GM12878 (cell line): ENCODE measurements around the gene SLC7A1.

Experiments
- BRCA1 ChIP-seq: IDR thresholded peaks from 2 replicates; pipeline ENCODE4 v1.6.1; 2011; ENCODE audit warnings: low read depth, low read length, improper control_type of control experiment
- CTCF ChIP-seq, 3 experiments: IDR thresholded peaks in 2 of 3; conservative IDR thresholded peaks in 1 of 3; 2 replicates each; pipeline ENCODE4 v1.5.1; 2011; ENCODE audit warnings: low read depth in 3 of 3, low read length in 3 of 3, mild to moderate bottlenecking in 3 of 3, control low read depth in 2 of 3, moderate library complexity in 2 of 3, inconsistent platforms in 1 of 3, mixed read lengths in 1 of 3; ENCODE audit not compliant: control insufficient read depth in 2 of 3, insufficient read depth in 1 of 3; ENCODE audit errors: extremely low read depth in 1 of 3
- ELK1 ChIP-seq: IDR thresholded peaks from 2 replicates; pipeline ENCODE4 v1.6.1; 2012; ENCODE audit warnings: low read depth, low read length, improper control_type of control experiment
- EP300 ChIP-seq, 2 experiments: fragments of 150-350 bp in 1 of 2; IDR thresholded peaks; 2 replicates each; pipeline ENCODE4 v1.6.1; 2011 to 2012; ENCODE audit warnings: low read depth in 2 of 2, low read length in 2 of 2, borderline replicate concordance in 1 of 2, improper control_type of control experiment in 1 of 2, inconsistent platforms in 1 of 2; ENCODE audit not compliant: control insufficient read depth in 1 of 2
- EZH2 ChIP-seq: IDR thresholded peaks from 2 replicates; pipeline ENCODE4 v1.6.1; 2012; ENCODE audit warnings: low read depth, mild to moderate bottlenecking, control low read depth, inconsistent platforms, low read length, borderline replicate concordance; ENCODE audit not compliant: control insufficient read depth
- GABPA ChIP-seq: IDR thresholded peaks from 2 replicates; pipeline ENCODE4 v1.6.1; 2014; ENCODE audit warnings: antibody characterized with exemption, low read depth, mild to moderate bottlenecking, inconsistent platforms
- NR2F1 ChIP-seq: fragments of 450-650 bp; conservative IDR thresholded peaks from 2 replicates; pipeline ENCODE4 v1.6.1; 2017; ENCODE audit warnings: mild to moderate bottlenecking
- POLR2A ChIP-seq: IDR thresholded peaks from 2 replicates; pipeline ENCODE4 v1.6.1; 2011; ENCODE audit warnings: low read depth, mild to moderate bottlenecking, low read length
- SMC3 ChIP-seq: IDR thresholded peaks from 2 replicates; pipeline ENCODE4 v1.6.1; 2011; ENCODE audit warnings: low read length, improper control_type of control experiment, borderline replicate concordance
- TF ChIP-seq, protein P1 (sequence below): fragments of 450-650 bp; formaldehyde crosslinking; IDR thresholded peaks from 2 replicates; pipeline ENCODE4 v1.5.0; 2022; ENCODE audit warnings: mild to moderate bottlenecking, missing genetic modification characterization
- TF ChIP-seq, protein P2 (sequence below): IDR thresholded peaks from 2 replicates; pipeline ENCODE4 v1.6.1; 2012; ENCODE audit warnings: low read depth, low read length, improper control_type of control experiment

GRCh38 chr13:29476046-29476445 lies 119.4 kb downstream of the SLC7A1 start:
- no peak for TF ChIP-seq GABPA
- TF ChIP-seq, protein P1, sequence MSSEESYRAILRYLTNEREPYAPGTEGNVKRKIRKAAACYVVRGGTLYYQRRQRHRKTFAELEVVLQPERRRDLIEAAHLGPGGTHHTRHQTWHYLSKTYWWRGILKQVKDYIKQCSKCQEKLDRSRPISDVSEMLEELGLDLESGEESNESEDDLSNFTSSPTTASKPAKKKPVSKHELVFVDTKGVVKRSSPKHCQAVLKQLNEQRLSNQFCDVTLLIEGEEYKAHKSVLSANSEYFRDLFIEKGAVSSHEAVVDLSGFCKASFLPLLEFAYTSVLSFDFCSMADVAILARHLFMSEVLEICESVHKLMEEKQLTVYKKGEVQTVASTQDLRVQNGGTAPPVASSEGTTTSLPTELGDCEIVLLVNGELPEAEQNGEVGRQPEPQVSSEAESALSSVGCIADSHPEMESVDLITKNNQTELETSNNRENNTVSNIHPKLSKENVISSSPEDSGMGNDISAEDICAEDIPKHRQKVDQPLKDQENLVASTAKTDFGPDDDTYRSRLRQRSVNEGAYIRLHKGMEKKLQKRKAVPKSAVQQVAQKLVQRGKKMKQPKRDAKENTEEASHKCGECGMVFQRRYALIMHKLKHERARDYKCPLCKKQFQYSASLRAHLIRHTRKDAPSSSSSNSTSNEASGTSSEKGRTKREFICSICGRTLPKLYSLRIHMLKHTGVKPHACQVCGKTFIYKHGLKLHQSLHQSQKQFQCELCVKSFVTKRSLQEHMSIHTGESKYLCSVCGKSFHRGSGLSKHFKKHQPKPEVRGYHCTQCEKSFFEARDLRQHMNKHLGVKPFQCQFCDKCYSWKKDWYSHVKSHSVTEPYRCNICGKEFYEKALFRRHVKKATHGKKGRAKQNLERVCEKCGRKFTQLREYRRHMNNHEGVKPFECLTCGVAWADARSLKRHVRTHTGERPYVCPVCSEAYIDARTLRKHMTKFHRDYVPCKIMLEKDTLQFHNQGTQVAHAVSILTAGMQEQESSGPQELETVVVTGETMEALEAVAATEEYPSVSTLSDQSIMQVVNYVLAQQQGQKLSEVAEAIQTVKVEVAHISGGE, result no peak
- no peak for TF ChIP-seq POLR2A
- TF ChIP-seq, protein P2, sequence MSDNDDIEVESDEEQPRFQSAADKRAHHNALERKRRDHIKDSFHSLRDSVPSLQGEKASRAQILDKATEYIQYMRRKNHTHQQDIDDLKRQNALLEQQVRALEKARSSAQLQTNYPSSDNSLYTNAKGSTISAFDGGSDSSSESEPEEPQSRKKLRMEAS, result no peak
- TF ChIP-seq BRCA1, result no peak
- no peak for TF ChIP-seq CTCF (IDR thresholded peaks at IDR 0.05 in 2 of 3, conservative IDR thresholded peaks at IDR 0.05 in 1 of 3; ENCODE audit: control insufficient read depth in 2 of 3, extremely low read depth in 1 of 3, insufficient read depth in 1 of 3, low read depth in 3 of 3, low read length in 3 of 3)
- TF ChIP-seq SMC3, result no peak
- TF ChIP-seq NR2F1, result no peak
- no peak for TF ChIP-seq ELK1
- no peak for TF ChIP-seq EP300 (IDR thresholded peaks at IDR 0.05; ENCODE audit: borderline replicate concordance in 1 of 2, control insufficient read depth in 1 of 2, low read depth in 2 of 2, low read length in 2 of 2)
- TF ChIP-seq EZH2, result no peak
